Upper lobe of left lung (tissue), 4 donors: ENCODE results near the gene KIF5A.

Source experiments
- EP300 ChIP-seq, 4 donors: sonication (generic); formaldehyde crosslinking; IDR thresholded peaks; one replicate each; pipeline ENCODE4 v1.5.1; 2017; ENCODE audit warnings: antibody characterized with exemption in 4 of 4, control low read depth in 2 of 4
- POLR2A ChIP-seq, 4 donors: fragments of 450-650 bp; IDR thresholded peaks; one replicate each; pipeline ENCODE4 v1.5.1; 2016 to 2017; ENCODE audit warnings: antibody characterized with exemption in 4 of 4, mild to moderate bottlenecking in 2 of 4
- POLR2AphosphoS5 ChIP-seq, 2 donors: sonication (generic); formaldehyde crosslinking; IDR thresholded peaks; one replicate each; pipeline ENCODE4 v1.5.1; 2017; ENCODE audit warnings: antibody characterized with exemption in 2 of 2
- TF ChIP-seq, protein P1 (sequence below), 6 experiments: fragments of 450-650 bp in 4 of 6; fragments of 200-600 bp in 2 of 6; sonication (generic) in 2 of 6; IDR thresholded peaks; one replicate each; pipeline ENCODE4 v1.5.1; 2016 to 2019; ENCODE audit warnings: antibody characterized with exemption in 6 of 6

DNA sequence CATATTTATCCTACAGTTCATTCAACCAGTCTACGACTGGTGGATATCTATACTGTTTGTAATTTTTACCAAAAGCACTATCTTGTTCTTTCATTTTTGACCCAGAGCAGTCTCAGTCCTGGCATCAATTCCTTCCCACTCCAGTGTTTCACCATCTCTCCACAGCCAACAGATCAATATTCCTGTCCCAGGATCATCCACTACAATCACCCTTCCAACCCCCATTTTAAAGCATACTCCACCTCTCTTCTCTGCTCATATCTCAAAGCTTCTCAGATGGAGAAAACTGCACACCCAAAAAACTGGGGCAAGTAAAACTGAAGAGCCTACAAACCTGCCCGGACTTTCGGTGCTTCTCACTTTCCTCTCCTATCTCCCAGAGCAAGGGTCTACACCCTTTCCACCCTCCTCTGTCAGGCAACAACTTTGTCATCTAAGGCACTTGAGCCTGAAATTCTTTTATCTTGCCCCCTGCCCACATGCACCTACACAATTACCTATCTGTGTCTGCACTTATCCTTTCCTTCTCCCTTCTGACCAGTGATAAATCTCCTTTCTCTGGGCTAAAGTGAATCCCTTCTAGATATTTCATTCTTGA, 37.1 kb downstream of the KIF5A start:
- TF ChIP-seq, protein P1, sequence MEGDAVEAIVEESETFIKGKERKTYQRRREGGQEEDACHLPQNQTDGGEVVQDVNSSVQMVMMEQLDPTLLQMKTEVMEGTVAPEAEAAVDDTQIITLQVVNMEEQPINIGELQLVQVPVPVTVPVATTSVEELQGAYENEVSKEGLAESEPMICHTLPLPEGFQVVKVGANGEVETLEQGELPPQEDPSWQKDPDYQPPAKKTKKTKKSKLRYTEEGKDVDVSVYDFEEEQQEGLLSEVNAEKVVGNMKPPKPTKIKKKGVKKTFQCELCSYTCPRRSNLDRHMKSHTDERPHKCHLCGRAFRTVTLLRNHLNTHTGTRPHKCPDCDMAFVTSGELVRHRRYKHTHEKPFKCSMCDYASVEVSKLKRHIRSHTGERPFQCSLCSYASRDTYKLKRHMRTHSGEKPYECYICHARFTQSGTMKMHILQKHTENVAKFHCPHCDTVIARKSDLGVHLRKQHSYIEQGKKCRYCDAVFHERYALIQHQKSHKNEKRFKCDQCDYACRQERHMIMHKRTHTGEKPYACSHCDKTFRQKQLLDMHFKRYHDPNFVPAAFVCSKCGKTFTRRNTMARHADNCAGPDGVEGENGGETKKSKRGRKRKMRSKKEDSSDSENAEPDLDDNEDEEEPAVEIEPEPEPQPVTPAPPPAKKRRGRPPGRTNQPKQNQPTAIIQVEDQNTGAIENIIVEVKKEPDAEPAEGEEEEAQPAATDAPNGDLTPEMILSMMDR (IDR thresholded peaks at IDR 0.05) = no peak
- TF ChIP-seq POLR2A (IDR thresholded peaks at IDR 0.05) = no peak
- no peak for TF ChIP-seq EP300 (IDR thresholded peaks at IDR 0.05)
- no peak for TF ChIP-seq POLR2AphosphoS5 (IDR thresholded peaks at IDR 0.05)
